ENCODE measurements around the gene PEX7. TPM values are rescaled to one million over a fixed set of nuclear protein-coding genes. Genes with fewer than 3 reads are reported as not detected.

PEX7 gene
- total and polyA plus RNA-seq, 2 of the 8 experiments (the other 6 are each of a cell fraction or from before 2014, with no cell fraction given), result 6.4 to 11.0 TPM

DNA sequence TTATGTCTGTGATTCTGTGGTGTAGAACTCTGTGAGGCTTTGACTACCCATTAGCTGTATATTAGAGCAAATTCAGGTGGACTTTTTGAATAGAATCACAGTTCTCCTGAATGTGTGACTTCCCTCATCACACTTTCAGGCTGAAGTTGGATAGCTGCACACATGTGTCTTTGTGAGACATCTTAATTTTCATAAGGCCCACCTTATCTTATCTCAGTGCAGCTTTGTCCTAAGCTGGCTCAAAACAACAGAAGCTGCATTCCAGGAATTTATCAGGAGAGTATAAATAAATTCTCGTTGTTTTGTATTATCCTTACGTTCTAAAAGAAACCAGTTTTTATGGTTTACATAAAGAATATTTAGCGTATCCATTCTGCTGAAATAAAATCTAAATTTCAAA is 73.5 kb downstream of the PEX7 start:
- no peaks in the 10 kb centered on the region for H3K27me3 ChIP-seq (replicated peaks in 1 of 4; ENCODE audit: control insufficient read depth in 3 of 4, extremely low read depth in 1 of 4, insufficient read depth in 3 of 4, low read length in 3 of 4)
- no peak overlapping the region for H3K9ac ChIP-seq (replicated peaks in 1 of 4; ENCODE audit: extremely low read depth in 1 of 4, low read depth in 3 of 4, low read length in 3 of 4)
- H3K79me2 ChIP-seq (ENCODE audit: control insufficient read depth in 1 of 2, insufficient read depth in 2 of 2, low read length in 2 of 2), result no peaks in the 10 kb centered on the region
- no peaks in the 10 kb centered on the region for H3K9me3 ChIP-seq (ENCODE audit: insufficient read depth in 2 of 2, low read depth in 1 of 2, low read length in 1 of 2)
- H3K4ac ChIP-seq (replicated peaks; ENCODE audit: insufficient read length, low read depth, low read length), result no peak overlapping the region
- H2BK15ac ChIP-seq (ENCODE audit: low read length), result no peak overlapping the region
- H2BK120ac ChIP-seq (replicated peaks; ENCODE audit: low read depth, low read length), result no peak overlapping the region
- no peak overlapping the region for H4K8ac ChIP-seq (ENCODE audit: extremely low read depth, insufficient read depth, low read length)
- no peak overlapping the region for H3K27ac ChIP-seq (ENCODE audit: low read depth, low read length)
- peaks cover 0 to 3% (median 1%) of the 10 kb centered on the region in 4 experiments; a peak in 2 of 8 replicates for H3K36me3 ChIP-seq (ENCODE audit: control insufficient read depth in 2 of 4, insufficient read depth in 4 of 4, low read length in 3 of 4)
- FAIRE-seq (no peak), DNase-seq (ENCODE audit: low read depth in 1 of 2, low spot score in 2 of 2) (no peak)
- no peak overlapping the region for H4K5ac ChIP-seq (ENCODE audit: insufficient read length, low read depth, low read length)
- H3K4me1 ChIP-seq (replicated peaks in 1 of 4; ENCODE audit: control insufficient read depth in 3 of 4, insufficient read depth in 4 of 4, low read length in 3 of 4), result no peaks in the 10 kb centered on the region
- H3K56ac ChIP-seq (replicated peaks; ENCODE audit: insufficient read length, low read depth, low read length), result no peak overlapping the region
- no peak overlapping the region for H2BK20ac ChIP-seq (ENCODE audit: low read length)
- H3K14ac ChIP-seq (ENCODE audit: insufficient read length), result no peak overlapping the region
- no peak overlapping the region for H3K4me3 ChIP-seq (ENCODE audit: extremely low read depth in 1 of 4, insufficient read depth in 2 of 4, low read depth in 3 of 4, low read length in 4 of 4)
- no peak overlapping the region for H2BK12ac ChIP-seq (ENCODE audit: low read depth, low read length)
- H2AK5ac ChIP-seq (ENCODE audit: low read depth, low read length), result no peak overlapping the region
- H2AFZ ChIP-seq (ENCODE audit: low read length), result no peak overlapping the region
- CTCF ChIA-PET (ENCODE audit: partially characterized antibody), result interaction anchor here (0.9 to 1.4 kb wide), 5 partner anchors 9 to 270 kb away, joined by 3 to 5 read pairs (median 3); no protein-coding TSS in a partner anchor
- 93% methylated on average over 3 of the region's 3 CpGs; no CpG with 5 or more reads in 1 of the 2 experiments for WGBS, 2 experiments (ENCODE audit: extremely low coverage in 1 of 2, insufficient coverage in 1 of 2, insufficient read length in 1 of 2, insufficient replicate concordance in 2 of 2, low coverage in 1 of 2, low lambda C conversion rate in 2 of 2, missing lambda C conversion rate in 1 of 2)
- H3K18ac ChIP-seq (ENCODE audit: extremely low read depth, low read length), result no peak overlapping the region
- no peaks in the 10 kb centered on the region; the same call in 1 of the 2 replicates for H3K79me1 ChIP-seq (ENCODE audit: low read depth, low read length)
- H3K4me2 ChIP-seq (ENCODE audit: insufficient read depth in 1 of 2, low read depth in 2 of 2, low read length in 2 of 2), result no peak overlapping the region
- no peaks in the 10 kb centered on the region for H4K20me1 ChIP-seq (replicated peaks in 1 of 2; ENCODE audit: control insufficient read depth in 1 of 2, insufficient read depth in 2 of 2, low read length in 2 of 2)
- H4K91ac ChIP-seq (replicated peaks; ENCODE audit: insufficient read length, low read length), result no peak overlapping the region
- H2BK5ac ChIP-seq (ENCODE audit: low read depth, low read length), result no peak overlapping the region
- H3K23me2 ChIP-seq (ENCODE audit: low read depth, low read length), result no peaks in the 10 kb centered on the region
- POLR2A ChIA-PET (ENCODE audit: partially characterized antibody), result interaction anchor here (0.6 to 0.8 kb wide), 2 partner anchors 10 to 832 kb away, joined by 3 to 5 read pairs; no protein-coding TSS in a partner anchor
- no peak overlapping the region for H3K23ac ChIP-seq (ENCODE audit: insufficient read length)
- no peak for TF ChIP-seq NRF1 (IDR thresholded peaks at IDR 0.05; ENCODE audit: low read depth, low read length)
- no peak for TF ChIP-seq KDM4A (IDR thresholded peaks at IDR 0.05; ENCODE audit: low read depth, low read length, severe bottlenecking)
- no peak for TF ChIP-seq SP1 (IDR thresholded peaks at IDR 0.05; ENCODE audit: low read depth, low read length)
- no peak for TF ChIP-seq JUN (IDR thresholded peaks at IDR 0.05; ENCODE audit: low read depth, low read length)
- no peak for TF ChIP-seq KDM5A (IDR thresholded peaks at IDR 0.05; ENCODE audit: low read length)
- TF ChIP-seq, protein P1, sequence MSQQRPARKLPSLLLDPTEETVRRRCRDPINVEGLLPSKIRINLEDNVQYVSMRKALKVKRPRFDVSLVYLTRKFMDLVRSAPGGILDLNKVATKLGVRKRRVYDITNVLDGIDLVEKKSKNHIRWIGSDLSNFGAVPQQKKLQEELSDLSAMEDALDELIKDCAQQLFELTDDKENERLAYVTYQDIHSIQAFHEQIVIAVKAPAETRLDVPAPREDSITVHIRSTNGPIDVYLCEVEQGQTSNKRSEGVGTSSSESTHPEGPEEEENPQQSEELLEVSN (IDR thresholded peaks at IDR 0.05), result no peak
- no peak for TF ChIP-seq SIN3A (conservative IDR thresholded peaks at IDR 0.05 in 1 of 2, IDR thresholded peaks at IDR 0.05 in 1 of 2; ENCODE audit: low read depth in 1 of 2, low read length in 2 of 2)
- TF ChIP-seq NANOG (IDR thresholded peaks at IDR 0.05; ENCODE audit: insufficient read depth, low read depth, low read length, poor library complexity, severe bottlenecking), result no peak
- TF ChIP-seq, protein P2, sequence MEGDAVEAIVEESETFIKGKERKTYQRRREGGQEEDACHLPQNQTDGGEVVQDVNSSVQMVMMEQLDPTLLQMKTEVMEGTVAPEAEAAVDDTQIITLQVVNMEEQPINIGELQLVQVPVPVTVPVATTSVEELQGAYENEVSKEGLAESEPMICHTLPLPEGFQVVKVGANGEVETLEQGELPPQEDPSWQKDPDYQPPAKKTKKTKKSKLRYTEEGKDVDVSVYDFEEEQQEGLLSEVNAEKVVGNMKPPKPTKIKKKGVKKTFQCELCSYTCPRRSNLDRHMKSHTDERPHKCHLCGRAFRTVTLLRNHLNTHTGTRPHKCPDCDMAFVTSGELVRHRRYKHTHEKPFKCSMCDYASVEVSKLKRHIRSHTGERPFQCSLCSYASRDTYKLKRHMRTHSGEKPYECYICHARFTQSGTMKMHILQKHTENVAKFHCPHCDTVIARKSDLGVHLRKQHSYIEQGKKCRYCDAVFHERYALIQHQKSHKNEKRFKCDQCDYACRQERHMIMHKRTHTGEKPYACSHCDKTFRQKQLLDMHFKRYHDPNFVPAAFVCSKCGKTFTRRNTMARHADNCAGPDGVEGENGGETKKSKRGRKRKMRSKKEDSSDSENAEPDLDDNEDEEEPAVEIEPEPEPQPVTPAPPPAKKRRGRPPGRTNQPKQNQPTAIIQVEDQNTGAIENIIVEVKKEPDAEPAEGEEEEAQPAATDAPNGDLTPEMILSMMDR (IDR thresholded peaks at IDR 0.05; ENCODE audit: control extremely low read depth in 1 of 3, insufficient read depth in 1 of 3, low read depth in 1 of 3, low read length in 3 of 3), result no peak
- TF ChIP-seq BRCA1 (IDR thresholded peaks at IDR 0.05; ENCODE audit: low read depth, low read length), result no peak

All from H1 (cell line).